ENCODE measurements around the gene LRP1B.

- TF ChIP-seq CTCF (IDR thresholded peaks at IDR 0.05; ENCODE audit: low read length), result no peak
- no peak for TF ChIP-seq EZH2 (IDR thresholded peaks at IDR 0.05; ENCODE audit: borderline replicate concordance, low read length)
Measured at GRCh38 chr2:141810148-141810547, 320.7 kb downstream of the LRP1B start.
